GM19455 (cell line): ENCODE data around the gene OGDH.
"Not testable (repeated sequence)": the region's sequence is repeated elsewhere in the genome, so short reads cannot be mapped to it uniquely, and the experiment has no call there.

ENCODE experiments used
- ATAC-seq: cut with Tn5 transposase; IDR thresholded peaks from one replicate; pipeline ENCODE4 v1.9.1; 2021; ENCODE audit not compliant: unreplicated experiment

Gene OGDH

GRCh38 chr7:44732971-44733370 lies 126.5 kb downstream of the OGDH start:
- not testable (repeated sequence) for ATAC-seq

GRCh38 chr7:44733708-44734481 lies 127.5 kb downstream of the OGDH start:
- ATAC-seq = no peak

GRCh38 chr7:44735403-44736165 lies 129.2 kb downstream of the OGDH start:
- ATAC-seq = no peak

DNA sequence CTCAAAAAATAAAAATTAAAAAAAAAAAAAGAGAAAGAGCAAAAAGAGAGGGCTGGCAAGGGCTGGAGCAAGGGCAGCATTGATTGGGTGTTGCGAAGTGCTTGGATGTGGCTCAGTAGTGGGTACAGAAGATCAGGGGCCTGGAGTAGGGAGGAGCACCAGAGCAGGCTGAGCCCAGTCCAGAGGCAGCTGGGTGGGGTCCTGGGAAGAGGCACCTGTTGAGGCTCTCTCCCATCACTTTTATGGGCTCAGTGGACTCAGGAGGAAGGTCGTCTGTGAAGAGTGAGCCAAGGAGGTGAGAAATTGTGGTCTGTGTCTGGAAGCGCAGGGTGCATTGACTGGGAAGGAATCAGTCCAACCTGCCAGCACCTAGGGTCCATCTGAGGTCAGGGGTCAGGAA lies 130.5 kb downstream of the OGDH start:
- ATAC-seq = no peak

- ATAC-seq = no peak
Measured at GRCh38 chr7:44738051-44738723, 131.8 kb downstream of the OGDH start.

- no peak for ATAC-seq
Measured at GRCh38 chr7:44738876-44739665, 132.6 kb downstream of the OGDH start.

DNA sequence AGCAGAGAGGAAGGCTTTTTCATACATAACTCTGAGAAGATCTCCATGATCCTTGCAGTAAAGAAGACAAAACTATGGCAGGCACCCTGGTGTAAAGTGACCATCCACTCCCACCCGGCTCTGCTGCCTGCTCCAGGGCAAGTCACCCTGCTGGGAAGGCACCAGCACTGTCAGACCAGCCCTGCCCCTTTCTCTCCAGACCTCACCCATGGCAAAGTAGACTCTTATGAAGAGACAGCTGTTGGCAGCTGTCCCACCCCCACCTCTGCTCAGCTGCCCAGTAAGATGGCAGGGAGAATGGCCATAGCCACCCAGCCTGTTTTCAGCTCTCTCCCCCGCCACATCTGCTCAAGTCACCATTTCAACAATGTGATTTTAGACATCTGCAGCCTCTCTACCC lies 133.6 kb downstream of the OGDH start:
- no peak for ATAC-seq

GRCh38 chr7:44743750-44744149 lies 137.3 kb downstream of the OGDH start:
- no peak for ATAC-seq

DNA sequence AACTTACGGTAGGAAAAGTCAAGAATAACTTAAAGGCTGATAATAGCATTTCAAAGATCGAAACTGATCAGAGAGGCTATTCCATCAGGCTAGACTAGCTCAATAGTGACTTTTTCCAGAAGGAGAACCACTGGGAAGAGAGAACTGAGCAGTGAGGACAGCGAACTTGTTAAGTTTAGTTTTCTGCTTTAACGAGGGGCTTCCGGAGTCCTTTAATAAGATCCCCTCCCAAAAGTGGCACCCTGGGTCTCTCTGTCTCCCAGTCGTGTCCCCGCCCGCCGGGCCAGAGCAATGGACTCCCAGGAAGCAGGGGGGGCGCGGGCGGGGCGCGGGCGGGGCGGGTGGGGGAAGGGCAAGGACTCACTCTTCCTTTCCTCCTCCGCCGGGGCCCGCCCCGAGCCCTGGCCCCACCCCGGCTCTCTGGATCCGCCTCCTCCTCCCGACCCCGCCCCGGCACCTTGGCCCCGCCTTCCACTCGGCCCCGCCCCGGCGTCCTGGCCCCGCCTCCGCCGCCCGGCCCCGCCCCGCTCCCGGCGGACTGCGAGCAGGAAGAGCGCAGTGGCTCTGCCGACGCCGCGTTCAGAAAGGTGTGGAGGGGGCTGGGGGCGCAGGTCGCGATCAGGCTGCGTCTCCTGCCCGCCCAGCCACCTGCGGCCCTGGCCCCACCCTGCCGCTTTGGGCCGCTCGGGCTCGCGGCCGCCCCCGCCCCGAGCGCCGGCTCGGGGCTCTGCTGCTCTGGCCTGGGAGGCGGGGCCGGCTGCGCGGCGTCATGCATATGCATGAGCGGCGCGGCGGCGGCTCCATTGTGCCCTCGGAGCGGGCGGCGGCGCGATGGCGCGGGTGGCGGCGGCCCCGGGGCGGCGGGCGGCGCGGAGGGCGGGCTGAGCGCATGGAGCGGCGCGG lies 141.9 kb downstream of the OGDH start, which contains the start of gene ZMIZ2:
Gene ZMIZ2 (plus strand): TSS at position 803 of the 903 bp plus-strand sequence. CDS start 7,403 bp downstream, outside the sequence.
- ATAC-seq = peak; percentile 67

GRCh38 chr7:44748948-44749731 lies 142.7 kb downstream of the OGDH start:
- peak; percentile 8 for ATAC-seq

GRCh38 chr7:44749992-44750391 lies 143.6 kb downstream of the OGDH start:
- no peak for ATAC-seq

DNA sequence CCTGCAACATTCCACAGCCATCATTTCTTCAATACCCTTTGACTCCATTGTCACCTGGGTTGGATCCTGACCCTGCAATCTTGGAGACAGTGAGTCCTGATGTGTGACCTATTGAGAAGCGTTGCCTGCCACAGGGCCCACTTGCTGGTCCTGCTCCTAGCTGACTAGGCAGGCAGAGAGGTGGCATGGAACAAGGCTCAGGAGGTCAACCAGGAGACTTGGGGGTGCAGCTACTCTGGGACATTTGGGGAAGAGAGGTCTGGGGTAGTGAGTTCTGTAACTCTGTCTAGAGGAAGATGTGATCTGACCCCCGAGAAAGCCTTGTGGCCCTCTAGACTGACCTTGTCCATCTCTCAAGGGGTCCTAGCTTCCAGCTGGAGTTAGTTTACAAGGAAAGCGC lies 144.0 kb downstream of the OGDH start:
- ATAC-seq = no peak

GRCh38 chr7:44750921-44751571 lies 144.6 kb downstream of the OGDH start:
- ATAC-seq = peak; percentile 47

DNA sequence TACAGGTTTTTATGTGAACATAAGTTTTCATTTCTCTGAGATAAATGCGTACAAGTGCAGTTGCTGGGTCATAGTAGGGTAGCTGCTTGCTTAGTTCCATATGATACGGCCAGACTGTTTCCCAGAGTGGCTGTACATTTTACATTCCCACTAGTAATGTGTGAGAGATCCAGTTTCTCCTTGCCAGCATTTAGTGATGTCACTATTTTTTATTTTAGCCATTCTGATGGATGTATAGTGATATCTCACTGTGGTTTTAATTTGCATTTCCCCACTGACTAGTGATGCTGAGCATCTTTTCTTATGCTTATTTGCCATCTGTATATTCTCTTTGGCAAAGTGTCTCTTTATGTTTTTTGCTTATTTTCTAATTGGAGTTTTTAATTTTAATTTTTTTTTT lies 146.4 kb downstream of the OGDH start:
- ATAC-seq = no peak

GRCh38 chr7:44754802-44755697 lies 148.6 kb downstream of the OGDH start:
- no peak for ATAC-seq

DNA sequence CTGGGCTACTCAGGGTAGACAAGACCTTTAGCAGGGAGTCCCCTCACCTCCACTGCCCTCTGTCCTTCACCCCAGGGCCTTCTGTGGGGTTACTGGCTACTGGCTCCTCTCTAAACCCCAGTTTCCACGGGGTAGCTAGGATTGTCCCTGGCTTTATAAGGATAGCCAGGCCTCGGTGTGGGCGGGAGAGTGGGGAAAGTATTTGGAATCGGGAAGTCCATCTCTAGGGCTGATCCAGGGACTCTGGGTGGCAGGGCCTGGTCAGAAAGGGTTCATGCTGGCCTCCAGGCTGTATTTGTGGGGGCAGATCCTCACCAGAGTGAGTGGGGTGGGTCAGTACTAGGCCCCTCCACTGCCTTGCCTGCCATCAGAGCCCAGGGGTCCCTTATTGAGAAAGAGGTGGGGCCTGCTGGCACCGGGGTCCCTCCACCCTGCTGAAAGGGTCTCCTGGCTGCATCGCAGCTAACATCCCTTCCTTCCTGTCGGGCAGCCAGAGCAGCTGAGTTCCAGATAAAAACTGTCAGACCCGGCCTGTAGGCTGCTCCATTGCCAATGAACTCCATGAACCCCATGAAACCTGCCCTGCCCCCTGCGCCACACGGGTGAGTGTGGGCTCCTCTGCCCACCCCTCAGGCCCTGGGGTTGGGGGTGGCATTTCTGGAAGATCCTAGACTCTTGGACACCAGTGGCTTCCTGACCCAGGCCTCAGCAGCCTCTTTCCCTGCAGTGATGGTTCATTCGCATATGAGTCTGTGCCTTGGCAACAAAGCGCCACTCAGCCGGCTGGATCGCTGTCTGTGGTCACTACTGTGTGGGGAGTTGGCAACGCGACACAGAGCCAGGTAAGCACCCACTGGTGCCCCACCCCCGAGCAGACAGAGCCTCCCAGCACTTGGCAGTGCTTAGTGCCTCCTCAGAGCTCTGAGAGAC lies 149.5 kb downstream of the OGDH start:
- no peak for ATAC-seq
